KG1 (cell line): ENCODE data around the gene CLCN4.

ENCODE experiments used
- DNase-seq: peaks from one replicate; lab custom pipeline; 2025; lab: John Stamatoyannopoulos, UW

The CLCN4 gene

GRCh38 chrX:10167573-10167972 is 10.8 kb downstream of the CLCN4 start:
- no peak for DNase-seq

- DNase-seq: no peak
These were observed 11.5 kb downstream of the CLCN4 start for GRCh38 chrX:10168226-10168625.

GRCh38 chrX:10169175-10169574 is 12.4 kb downstream of the CLCN4 start:
- DNase-seq: no peak

- DNase-seq: no peak
These were observed 14.5 kb downstream of the CLCN4 start for GRCh38 chrX:10171249-10171648.

- DNase-seq: no peak
These were observed 16.1 kb downstream of the CLCN4 start for GRCh38 chrX:10172877-10173276.

DNA sequence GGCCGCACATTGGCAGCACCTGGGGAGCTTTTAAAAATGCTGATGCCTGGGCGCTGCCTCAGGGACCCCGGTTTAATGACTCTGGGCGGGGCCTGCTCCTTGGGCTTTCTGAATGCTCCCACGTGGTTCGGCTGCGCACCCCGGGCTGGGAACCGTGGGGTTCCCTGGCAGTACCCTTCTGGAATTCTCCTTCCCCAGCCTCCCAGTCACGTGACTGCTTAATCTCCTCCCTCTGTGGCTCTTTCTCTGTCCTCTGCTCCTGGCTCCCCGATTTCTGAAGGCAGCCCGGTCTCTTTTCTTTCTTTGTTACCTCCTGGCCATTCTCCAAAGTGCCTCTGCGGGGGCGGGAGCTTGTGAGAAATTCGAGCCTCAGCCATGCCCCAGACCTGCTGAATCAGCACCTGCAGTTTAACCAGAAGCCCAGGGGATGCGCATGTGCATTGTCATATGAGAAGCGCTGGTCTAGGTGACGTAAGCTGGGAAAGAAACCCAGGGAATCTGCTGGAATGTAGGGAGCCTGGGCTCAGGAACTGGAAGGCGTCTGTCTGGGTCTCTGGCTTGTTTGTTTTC is 16.6 kb downstream of the CLCN4 start:
- DNase-seq: no peak

- no peak for DNase-seq
These were observed 17.3 kb downstream of the CLCN4 start for GRCh38 chrX:10174051-10174450.

- no peak for DNase-seq
These were observed 18.0 kb downstream of the CLCN4 start for GRCh38 chrX:10174810-10175209.

DNA sequence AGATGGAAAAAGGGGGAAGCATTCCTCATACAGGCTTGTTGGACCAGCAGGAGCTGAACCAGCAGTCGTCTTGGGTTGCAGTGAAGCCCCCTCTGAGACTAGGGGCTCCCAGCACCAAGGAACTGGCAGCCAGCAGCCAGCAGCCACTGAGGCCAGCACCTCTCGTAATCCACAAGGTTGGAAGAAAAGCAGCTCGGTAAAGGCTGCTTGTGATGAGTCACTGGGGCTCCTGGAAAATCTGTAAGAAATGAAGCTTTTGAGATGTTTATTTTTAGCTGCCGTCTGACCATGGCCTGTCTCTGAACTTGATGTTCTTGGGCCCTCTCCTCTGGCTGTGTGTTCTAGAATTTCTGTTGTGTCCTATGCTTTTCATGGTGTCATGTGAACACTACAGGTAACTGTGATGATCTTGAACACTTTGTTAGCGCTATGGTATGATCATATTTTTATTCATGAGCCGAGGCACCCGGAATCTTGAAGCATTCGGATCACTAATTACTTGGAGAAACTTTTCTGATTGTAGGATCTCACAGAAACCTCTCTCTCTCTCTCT is 18.6 kb downstream of the CLCN4 start:
- DNase-seq: no peak

GRCh38 chrX:10176121-10177003 is 19.6 kb downstream of the CLCN4 start:
- no peak for DNase-seq

DNA sequence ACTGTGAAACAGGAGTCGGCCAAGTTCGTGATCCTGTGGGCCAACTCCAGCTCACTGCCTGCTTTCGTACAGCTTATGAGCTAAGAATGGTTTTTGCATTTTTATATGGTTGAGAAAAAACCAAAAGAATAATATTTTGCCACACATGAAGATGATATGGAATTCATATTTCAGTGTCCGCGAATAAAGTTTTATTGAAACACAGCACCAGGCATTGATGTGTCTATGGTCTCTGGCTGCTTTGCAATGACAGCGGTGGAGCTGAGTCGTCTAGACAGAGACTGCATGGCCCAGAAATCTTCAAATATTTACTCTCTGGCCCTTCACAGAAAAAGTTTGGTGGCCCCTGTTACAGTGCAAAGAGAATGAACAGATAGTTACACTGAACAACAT is 20.2 kb downstream of the CLCN4 start:
- no peak for DNase-seq

DNA sequence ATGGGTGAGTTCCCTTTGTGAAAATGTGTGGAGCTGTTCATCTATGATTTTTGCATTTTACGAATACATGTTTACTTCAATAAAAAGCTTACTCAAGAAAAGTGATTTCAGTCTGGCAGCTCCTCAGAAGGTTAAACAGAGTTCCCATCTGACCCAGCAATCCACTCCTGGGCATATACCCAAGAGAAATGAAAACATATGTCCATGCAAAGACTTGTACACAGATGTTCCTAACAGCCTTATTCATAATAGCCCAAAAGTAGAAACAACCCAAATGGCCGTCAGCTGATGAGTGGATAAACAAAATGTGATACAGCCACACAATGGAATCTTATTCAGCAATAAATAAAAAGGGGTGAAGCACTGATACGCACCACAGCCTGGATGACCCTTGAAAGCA is 20.8 kb downstream of the CLCN4 start:
- DNase-seq: no peak

DNA sequence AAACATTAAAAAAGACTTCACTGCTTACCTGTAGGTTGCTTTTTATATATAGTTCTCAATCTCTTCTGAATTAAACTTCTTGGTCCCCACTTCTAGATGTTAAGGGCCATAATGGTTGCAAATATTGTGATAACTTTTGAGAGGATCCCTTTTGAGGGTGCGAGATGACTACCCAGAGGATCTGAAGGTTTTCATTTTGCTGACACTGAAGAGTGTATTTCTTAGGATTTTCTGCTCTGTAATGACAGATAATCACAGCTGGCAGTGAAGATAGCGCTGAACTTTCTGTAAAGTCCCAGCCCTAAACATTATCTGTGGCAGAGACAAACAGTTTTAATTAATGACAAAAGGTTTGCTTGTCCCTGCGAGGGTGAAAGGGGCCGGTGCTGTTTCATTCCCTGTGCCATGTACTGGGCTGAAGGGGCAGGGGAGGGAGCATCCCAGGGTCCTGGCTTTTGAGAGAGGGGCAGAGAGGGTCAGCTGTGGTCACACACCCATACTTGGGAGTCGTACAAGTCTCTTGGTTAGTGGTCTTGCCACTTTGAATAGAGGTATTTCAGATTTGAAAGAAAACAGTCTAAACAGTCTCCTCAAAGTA is 22.2 kb downstream of the CLCN4 start:
- DNase-seq: no peak

- DNase-seq: no peak
These were observed 27.0 kb downstream of the CLCN4 start for GRCh38 chrX:10183760-10184159.

- DNase-seq: no peak
These were observed 27.6 kb downstream of the CLCN4 start for GRCh38 chrX:10184411-10184810.

DNA sequence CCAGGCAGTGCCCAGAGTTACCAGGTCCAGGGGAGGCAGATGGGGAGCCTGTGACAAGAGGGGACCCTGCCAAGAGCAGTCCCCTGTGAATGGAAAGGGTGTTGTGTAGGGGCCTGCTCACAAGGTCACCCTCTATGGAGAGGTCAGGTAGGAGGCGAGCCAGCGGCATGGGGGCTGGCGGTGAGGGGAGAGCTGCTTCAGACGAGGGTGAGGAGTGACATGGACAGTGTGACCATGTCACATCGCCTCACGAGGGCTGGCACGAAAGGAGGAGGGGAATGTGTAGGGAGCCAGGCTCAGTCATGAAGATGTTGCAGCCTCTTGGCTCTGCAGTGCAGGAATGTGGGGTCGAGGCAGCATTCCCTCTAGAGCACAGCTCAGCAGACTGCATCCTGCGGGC is 29.6 kb downstream of the CLCN4 start:
- DNase-seq: no peak

GRCh38 chrX:10187421-10187820 is 30.6 kb downstream of the CLCN4 start:
- no peak for DNase-seq

DNA sequence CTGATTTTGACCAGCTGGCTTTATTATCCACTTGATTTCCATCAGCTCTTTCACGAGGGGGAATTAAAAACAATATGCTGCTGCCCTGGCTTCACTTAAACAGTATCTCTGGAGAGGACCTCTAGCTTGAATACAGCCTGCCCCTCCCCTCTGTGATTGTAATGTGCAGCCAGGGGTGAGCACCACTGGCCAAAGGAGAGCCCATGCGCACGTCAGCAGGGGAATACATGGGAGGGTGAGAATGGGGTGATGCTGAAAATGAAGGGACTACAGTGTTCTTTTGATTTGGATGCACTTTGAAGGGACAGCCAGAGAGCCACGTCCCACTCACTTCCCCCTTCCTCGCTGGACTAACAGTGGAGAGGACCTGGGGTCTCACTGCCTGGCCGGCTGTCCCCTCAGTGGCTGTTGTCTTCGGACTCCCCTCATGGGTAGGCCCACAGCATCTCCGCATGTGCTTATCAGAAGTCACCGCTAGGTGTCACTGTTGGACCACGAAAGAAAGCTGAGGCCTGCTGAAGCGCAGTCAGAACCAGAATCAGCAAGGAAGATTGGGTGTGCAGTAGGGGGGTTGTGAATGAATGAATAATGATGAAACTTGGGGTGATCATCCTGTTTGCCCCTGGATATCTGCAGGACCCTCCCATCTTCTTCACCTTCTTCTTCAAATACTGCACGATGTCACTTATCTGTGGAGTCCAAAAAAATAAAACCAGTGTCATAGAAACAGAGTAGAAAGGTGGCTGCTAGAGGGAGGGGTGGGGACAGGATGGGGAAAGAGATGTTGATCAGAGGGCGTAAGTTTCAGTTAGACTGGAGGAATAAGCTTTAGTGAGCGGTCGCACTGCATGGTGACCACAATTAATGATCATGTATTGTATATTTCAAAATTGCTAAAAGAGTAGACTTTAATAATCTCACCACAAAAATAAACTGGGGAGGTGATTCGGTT is 32.8 kb downstream of the CLCN4 start:
- peak; percentile 6 for DNase-seq

DNA sequence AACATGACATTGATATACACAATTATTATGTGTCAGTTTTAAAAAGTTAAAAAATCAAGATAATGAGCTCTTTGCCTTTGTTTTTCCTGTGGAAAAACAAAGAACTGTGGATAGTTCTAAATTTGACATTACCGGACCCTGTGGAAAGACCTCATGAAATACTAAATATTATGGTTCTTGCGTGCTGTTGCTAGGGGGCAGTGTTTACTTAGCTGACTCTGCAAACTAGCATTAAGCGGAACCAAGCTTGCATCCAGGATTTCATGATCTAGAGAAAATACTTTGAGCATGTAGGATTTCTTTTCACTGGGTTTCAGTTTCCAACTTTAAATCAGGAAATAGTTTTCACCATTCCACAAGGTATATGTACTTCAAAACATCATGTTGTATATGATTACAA is 33.6 kb downstream of the CLCN4 start:
- DNase-seq: peak; percentile 5

DNA sequence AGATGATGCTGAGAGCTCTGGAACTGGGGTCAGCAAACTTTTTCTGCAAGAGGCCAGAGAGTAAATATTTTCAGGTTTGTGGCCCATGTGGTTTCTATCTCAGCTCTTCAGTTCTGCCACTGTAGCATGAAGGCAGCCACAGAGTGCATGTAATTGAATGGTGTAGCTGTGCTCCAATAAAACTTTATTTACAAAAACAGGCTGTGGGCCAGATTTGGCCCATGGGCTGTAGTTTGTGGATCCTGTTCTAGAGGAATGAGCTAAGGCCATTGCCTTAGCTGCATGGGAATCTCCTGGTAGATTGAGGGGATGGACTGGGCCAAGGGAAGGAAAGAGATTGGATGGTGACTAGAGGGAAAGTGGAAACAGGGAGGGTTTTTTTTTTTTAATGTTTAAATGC is 36.8 kb downstream of the CLCN4 start:
- DNase-seq: no peak

DNA sequence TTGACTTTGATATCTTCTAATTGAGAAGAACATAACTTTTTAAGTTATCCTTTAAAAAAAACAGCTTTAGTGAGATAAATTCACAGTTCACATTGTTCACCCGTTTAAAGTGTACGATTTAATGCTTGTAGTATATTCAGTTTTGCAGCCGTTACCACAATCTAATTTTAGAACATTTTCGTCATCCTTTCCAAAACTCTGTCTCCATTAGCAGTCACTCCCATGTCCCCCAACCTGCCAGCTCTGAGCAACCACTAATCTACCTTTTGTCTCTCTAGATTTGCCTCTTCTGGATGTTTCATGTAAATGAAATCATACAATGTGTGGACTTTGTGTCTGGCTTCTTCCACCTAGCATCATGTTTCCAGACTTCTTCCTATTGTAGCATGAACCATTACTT is 38.6 kb downstream of the CLCN4 start:
- DNase-seq: no peak

DNA sequence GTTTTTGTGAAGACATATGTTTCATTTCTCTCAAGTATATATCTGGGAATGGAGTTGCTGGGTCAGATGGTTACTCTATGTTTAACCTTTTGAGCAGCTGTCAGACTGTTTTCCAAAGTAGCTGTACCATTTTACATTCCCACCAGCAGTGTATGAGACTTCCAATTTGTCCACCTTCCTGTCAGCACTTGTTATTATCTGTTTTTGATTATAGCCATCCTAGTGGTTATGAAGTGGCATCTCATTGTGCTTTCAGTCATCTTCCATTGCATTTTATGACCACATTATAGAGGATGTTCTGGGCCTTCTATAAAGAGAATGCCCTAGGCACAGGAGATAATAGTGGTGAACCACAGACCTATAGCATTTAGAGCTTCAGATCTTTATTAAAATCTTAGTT is 39.2 kb downstream of the CLCN4 start:
- no peak for DNase-seq
